ENCODE measurements around the gene WSB1. TPM values are rescaled to one million over a fixed set of nuclear protein-coding genes. Genes with fewer than 3 reads are reported as not detected.
A peak's percentile ranks its signal among the peaks of the same experiment; 100 is the strongest.

WSB1 gene
- total RNA-seq, 1 donor from 2014 or later, result 360 TPM

DNA sequence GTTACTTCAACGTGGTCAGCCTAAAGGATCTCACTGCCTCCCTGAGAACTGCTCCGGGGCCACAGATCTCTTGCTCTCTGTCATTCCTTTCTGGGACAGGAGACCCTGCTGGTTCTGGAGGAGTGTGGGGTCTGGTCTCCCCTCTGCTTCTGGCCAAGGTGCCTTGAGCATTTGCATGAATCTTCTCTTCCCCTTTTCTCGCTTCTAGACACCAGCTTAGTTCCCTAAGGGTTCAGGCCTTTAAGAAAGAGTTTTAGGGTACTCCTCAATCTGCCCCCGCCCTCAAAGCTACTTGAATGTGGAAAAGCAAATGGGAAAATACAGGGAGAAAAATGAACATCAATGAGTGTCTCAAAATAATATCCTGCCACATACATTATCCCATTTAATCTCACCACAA is 48.1 kb downstream of the WSB1 start:
- TF ChIP-seq, protein P1, sequence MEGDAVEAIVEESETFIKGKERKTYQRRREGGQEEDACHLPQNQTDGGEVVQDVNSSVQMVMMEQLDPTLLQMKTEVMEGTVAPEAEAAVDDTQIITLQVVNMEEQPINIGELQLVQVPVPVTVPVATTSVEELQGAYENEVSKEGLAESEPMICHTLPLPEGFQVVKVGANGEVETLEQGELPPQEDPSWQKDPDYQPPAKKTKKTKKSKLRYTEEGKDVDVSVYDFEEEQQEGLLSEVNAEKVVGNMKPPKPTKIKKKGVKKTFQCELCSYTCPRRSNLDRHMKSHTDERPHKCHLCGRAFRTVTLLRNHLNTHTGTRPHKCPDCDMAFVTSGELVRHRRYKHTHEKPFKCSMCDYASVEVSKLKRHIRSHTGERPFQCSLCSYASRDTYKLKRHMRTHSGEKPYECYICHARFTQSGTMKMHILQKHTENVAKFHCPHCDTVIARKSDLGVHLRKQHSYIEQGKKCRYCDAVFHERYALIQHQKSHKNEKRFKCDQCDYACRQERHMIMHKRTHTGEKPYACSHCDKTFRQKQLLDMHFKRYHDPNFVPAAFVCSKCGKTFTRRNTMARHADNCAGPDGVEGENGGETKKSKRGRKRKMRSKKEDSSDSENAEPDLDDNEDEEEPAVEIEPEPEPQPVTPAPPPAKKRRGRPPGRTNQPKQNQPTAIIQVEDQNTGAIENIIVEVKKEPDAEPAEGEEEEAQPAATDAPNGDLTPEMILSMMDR (IDR thresholded peaks at IDR 0.05), result no peak
- ATAC-seq, result no peak
- Histone ChIP-seq H3K4me3 (no peak overlapping the region), H3K27me3 (no peaks in the 10 kb centered on the region), H3K36me3 (no peaks in the 10 kb centered on the region), H3K9me3 (no peaks in the 10 kb centered on the region), H3K4me1 (peaks cover 21% of the 10 kb centered on the region), H3K27ac (no peak overlapping the region)
- no peak for DNase-seq
- intact Hi-C loops (cut with DNase I), result no loop called here

DNA sequence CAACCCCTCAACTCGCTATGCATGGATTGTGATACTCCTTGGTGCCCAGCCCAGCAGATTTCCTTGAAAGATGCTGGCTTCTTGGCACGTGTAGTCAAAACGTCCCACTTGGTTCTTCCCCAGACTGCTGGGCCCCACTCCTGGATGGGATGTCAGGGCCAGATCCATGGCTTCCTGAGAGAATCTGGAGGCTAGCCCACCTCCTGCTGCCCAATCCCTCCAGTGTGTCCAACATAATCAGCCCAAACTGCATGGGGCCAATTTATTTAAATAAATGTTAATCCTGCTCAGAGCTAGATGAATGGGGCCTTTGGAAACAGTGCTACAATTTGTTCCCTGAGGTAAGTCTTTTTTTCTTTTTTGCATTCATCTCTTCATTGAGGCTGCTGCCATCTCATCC is 49.4 kb downstream of the WSB1 start:
- H3K9me3 ChIP-seq, result no peaks in the 10 kb centered on the region
- no peaks in the 10 kb centered on the region for H3K36me3 ChIP-seq
- no peak overlapping the region for H3K4me3 ChIP-seq
- ATAC-seq, result no peak
- no peak for DNase-seq
- no peaks in the 10 kb centered on the region for H3K27me3 ChIP-seq
- TF ChIP-seq, protein P1 (IDR thresholded peaks at IDR 0.05), result no peak
- intact Hi-C loops (cut with DNase I), result no loop called here
- peaks cover 28% of the 10 kb centered on the region for H3K4me1 ChIP-seq
- no peak overlapping the region for H3K27ac ChIP-seq

DNA sequence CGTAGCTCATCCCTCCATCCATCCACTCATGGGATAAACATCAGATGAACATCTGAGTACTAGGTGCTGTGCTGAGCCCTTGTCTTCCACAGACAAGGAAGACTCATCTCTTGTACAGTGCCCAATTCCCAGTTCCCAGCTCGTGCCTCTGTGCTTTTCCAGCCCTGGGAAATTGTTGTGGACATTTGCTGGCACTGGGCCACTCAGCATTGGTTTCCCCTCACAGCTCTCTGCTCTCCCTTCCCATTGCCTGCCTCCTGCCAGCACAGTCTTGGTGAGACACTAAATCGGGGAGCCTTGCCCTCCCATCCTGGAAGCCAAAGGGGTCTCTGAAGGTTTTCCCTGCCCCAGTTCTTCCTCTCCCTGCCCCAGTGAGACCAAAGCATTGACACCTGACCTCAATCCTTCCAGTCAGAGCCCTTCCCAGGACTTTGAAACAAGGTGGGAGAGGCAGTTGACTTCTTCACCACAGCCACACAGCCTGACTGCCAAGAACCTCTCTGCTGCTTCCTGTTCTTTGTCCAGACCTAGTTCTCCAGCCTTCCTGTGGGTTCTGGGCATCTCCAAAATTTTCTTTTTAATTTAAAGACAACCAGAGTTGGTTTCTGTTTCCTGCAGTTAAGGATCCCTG is 50.2 kb downstream of the WSB1 start:
- Histone ChIP-seq H3K27me3 (no peaks in the 10 kb centered on the region), H3K4me3 (no peak overlapping the region), H3K4me1 (peaks cover 33% of the 10 kb centered on the region), H3K9me3 (no peaks in the 10 kb centered on the region), H3K36me3 (no peaks in the 10 kb centered on the region), H3K27ac (peak overlapping the region; percentile 30)
- DNase-seq, result no peak
- TF ChIP-seq, protein P1 (IDR thresholded peaks at IDR 0.05), result no peak
- intact Hi-C loops (cut with DNase I), result no loop called here
- no peak for ATAC-seq

DNA sequence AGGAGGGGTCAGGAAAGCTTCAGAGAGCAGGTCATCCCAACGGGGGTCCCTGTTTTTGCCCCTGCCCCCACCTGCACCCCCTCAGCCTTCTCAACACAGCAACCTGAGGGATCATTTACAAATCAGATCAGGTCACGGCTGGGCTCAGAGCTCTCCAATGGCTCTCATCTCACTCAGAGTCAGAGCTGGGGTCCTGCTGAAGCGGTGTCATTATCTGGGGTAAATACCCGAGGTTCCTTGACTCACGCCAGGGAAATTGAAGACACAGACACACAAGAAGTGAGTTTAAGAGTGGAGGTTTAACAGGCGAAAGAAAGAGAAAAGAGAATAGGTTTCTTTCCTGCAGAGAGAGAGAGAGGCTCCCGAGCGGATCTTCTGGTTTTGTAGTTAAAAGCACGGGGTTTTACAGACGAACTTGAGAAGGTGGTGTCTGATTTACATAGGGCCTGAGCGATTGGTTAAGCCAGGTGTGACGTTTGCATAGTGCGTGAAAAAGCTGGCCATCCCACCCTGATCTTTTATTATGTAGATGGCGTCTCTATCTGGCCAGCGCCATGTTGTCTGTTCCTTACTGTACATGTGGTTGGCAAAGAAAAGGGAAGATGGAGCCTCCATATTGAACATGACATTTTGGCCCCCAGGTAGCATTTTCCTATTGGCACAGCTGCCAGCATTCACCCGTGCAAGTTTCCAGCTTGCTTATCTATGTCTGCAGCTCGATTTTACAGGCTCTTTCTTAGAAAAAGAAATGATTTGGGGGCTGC is 51.4 kb downstream of the WSB1 start:
- intact Hi-C loops (cut with DNase I), result no loop called here
- H3K4me1 ChIP-seq, result peaks cover 33% of the 10 kb centered on the region
- no peaks in the 10 kb centered on the region for H3K27me3 ChIP-seq
- H3K4me3 ChIP-seq, result no peak overlapping the region
- TF ChIP-seq, protein P1 (IDR thresholded peaks at IDR 0.05), result no peak
- no peak overlapping the region for H3K27ac ChIP-seq
- DNase-seq, result no peak
- ATAC-seq, result no peak
- no peaks in the 10 kb centered on the region for H3K36me3 ChIP-seq
- no peaks in the 10 kb centered on the region for H3K9me3 ChIP-seq

DNA sequence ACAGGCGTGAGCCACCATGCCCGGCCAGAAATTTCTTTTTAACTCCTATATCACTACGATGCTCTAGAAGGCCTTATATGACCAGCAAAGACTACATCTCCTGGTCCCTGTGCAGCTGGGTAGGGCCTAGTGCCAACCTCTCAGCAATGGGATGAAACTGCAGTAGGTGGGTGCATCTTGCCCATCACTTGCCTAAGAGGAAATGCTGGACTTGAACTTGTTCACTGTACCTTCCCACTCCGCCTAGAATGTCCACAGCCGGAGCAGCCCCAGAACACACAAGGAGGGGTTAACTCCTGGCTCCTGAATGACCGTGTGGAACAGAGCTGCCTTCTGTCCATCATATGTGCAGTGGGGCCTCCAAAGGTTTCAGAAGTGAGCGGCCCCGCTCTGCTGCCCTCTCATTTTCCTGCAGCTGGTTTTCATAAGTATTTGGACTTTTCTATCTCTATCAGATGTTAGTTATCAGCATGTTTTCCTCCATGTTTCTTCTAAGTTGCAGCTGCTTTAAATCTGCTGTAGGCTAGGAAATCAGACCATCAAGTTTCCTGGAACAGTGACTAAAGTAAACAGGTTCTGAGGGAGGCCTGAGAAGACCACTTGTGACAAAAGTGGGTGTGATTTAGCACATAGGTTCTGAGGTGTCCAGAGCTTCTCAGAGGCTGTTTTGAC is 52.5 kb downstream of the WSB1 start:
- H3K9me3 ChIP-seq, result no peaks in the 10 kb centered on the region
- H3K27me3 ChIP-seq, result no peaks in the 10 kb centered on the region
- no peaks in the 10 kb centered on the region for H3K36me3 ChIP-seq
- H3K4me3 ChIP-seq, result no peak overlapping the region
- H3K4me1 ChIP-seq, result peaks cover 27% of the 10 kb centered on the region
- ATAC-seq, result no peak
- no peak for DNase-seq
- TF ChIP-seq, protein P1 (IDR thresholded peaks at IDR 0.05), result no peak
- H3K27ac ChIP-seq, result peak overlapping the region; percentile 20
- intact Hi-C loops (cut with DNase I), result no loop called here

All from upper lobe of right lung (tissue), 1 donor.